Caco-2 (cell line): ENCODE results near the gene TGFBR2. TPM values are rescaled to one million over a fixed set of nuclear protein-coding genes. Genes with fewer than 3 reads are reported as not detected.

ENCODE experiments used
- BruUV-seq: library from RNA; stranded (reverse); fragments of 400-500 nt; replicated peaks from 2 replicates; lab custom pipeline; 2021; lab: Mats Ljungman, UMichigan
- CTCF ChIA-PET: fragments of 300-600 bp; sonication (Branson Sonifier 250); formaldehyde crosslinking; loops from one replicate; lab custom pipeline; 2022; ENCODE audit warnings: antibody characterized with exemption; lab: Charles Lee
- POLR2A ChIA-PET: fragments of 300-600 bp; sonication (Branson Sonifier 250); formaldehyde crosslinking; loops from one replicate; lab custom pipeline; 2022; ENCODE audit warnings: antibody characterized with exemption; lab: Charles Lee
- DNase-seq, 2 experiments: peaks; one replicate each; pipeline versions ENCODE4 v3.0.0 to v3.0.0-alpha.2; 2020 to 2022
- H3K27me3 ChIP-seq: replicated peaks from 2 replicates; pipeline ENCODE4 v1.6.0; 2011; ENCODE audit warnings: low read length; ENCODE audit not compliant: control insufficient read depth, insufficient read depth
- H3K36me3 ChIP-seq: 2 replicates; pipeline ENCODE4 v1.5.1; 2011; ENCODE audit warnings: low read length; ENCODE audit not compliant: control insufficient read depth, insufficient read depth
- H3K4me1 ChIP-seq: fragments of 250-450 bp; sonication (Bioruptor Pico); 2 replicates; pipeline ENCODE4 v1.5.1; 2020; ENCODE audit warnings: mild to moderate bottlenecking
- H3K4me3 ChIP-seq: 2 replicates; pipeline ENCODE4 v1.5.1; 2011; ENCODE audit warnings: low read depth, mild to moderate bottlenecking, control low read depth, low read length
- H3K9me3 ChIP-seq: fragments of 250-450 bp; sonication (Bioruptor Pico); 2 replicates; pipeline ENCODE4 v1.5.1; 2020; ENCODE audit warnings: mild to moderate bottlenecking, moderate library complexity
- H3K27ac Mint-ChIP-seq: one replicate; pipeline ENCODE4 v1.8.0; 2022; ENCODE audit warnings: mixed read lengths; ENCODE audit not compliant: unreplicated experiment
- H3K27me3 Mint-ChIP-seq: one replicate; pipeline ENCODE4 v1.8.0; 2022; ENCODE audit warnings: mixed read lengths; ENCODE audit not compliant: insufficient read depth, unreplicated experiment
- H3K36me3 Mint-ChIP-seq: one replicate; pipeline ENCODE4 v1.8.0; 2022; ENCODE audit warnings: mild to moderate bottlenecking, mixed read lengths; ENCODE audit not compliant: insufficient read depth, unreplicated experiment
- H3K4me1 Mint-ChIP-seq: one replicate; pipeline ENCODE4 v1.8.0; 2022; ENCODE audit warnings: low read depth, mixed read lengths; ENCODE audit not compliant: unreplicated experiment
- H3K4me3 Mint-ChIP-seq: one replicate; pipeline ENCODE4 v1.8.0; 2022; ENCODE audit warnings: mild to moderate bottlenecking, moderate library complexity, mixed read lengths; ENCODE audit not compliant: unreplicated experiment
- H3K9me3 Mint-ChIP-seq: one replicate; pipeline ENCODE4 v1.8.0; 2022; ENCODE audit warnings: mixed read lengths; ENCODE audit not compliant: unreplicated experiment
- CTCF ChIP-seq, 2 experiments: fragments of 200-600 bp in 1 of 2; IDR thresholded peaks; 1 replicate in 1 of 2; 2 replicates in 1 of 2; pipeline versions ENCODE4 v1.5.1 to v1.8.0; 2011 to 2022; ENCODE audit warnings: antibody characterized with exemption in 1 of 2, control low read depth in 1 of 2, inconsistent platforms in 1 of 2, low read depth in 1 of 2, low read length in 1 of 2, mild to moderate bottlenecking in 1 of 2, moderate library complexity in 1 of 2; ENCODE audit not compliant: insufficient read depth in 1 of 2, severe bottlenecking in 1 of 2, unreplicated experiment in 1 of 2
- intact Hi-C: fragments of 100-400 bp; cut with micrococcal nuclease; formaldehyde crosslinking; loops from one replicate; pipeline ENCODE4 v1.10.0; 2022; ENCODE audit not compliant: unreplicated experiment
- total RNA-seq: library from RNA; stranded (reverse); gene quantifications from 2 replicates; pipeline ENCODE4 v1.2.3, GENCODE V29; 2022

The TGFBR2 gene
- total RNA-seq, 1 experiment from 2014 or later: 40.5 TPM

- H3K9me3 ChIP-seq: no peaks in the 10 kb centered on the region
- ChIA-PET CTCF (no interaction called here), POLR2A (no interaction called here)
- Mint-ChIP-seq H3K4me1 (peaks cover 35% of the 10 kb centered on the region), H3K36me3 (peaks cover 74% of the 10 kb centered on the region), H3K27ac (peak overlapping the region; percentile 93), H3K4me3 (peak overlapping the region; percentile 55), H3K27me3 (no peaks in the 10 kb centered on the region), H3K9me3 (no peaks in the 10 kb centered on the region)
- peaks cover 74% of the 10 kb centered on the region for H3K4me1 ChIP-seq
- no TSS peak for BruUV-seq
- H3K36me3 ChIP-seq: no peaks in the 10 kb centered on the region; the same call in none of the 2 replicates
- DNase-seq: peak; percentile 75 to 81
- intact Hi-C loops: loop anchor here (1.0 to 10.0 kb wide), 8 partner anchors 19 to 581 kb away; partner anchors contain the start of gene TGFBR2
- no peak for TF ChIP-seq CTCF (IDR thresholded peaks at IDR 0.05; ENCODE audit: insufficient read depth in 1 of 2, low read depth in 1 of 2, low read length in 1 of 2, severe bottlenecking in 1 of 2, unreplicated experiment in 1 of 2)
- no peaks in the 10 kb centered on the region for H3K27me3 ChIP-seq
- no peak overlapping the region for H3K4me3 ChIP-seq
Measured at GRCh38 chr3:30625541-30626438, 19.4 kb downstream of the TGFBR2 start.

GRCh38 chr3:30626443-30627180 is 20.2 kb downstream of the TGFBR2 start:
- no peaks in the 10 kb centered on the region for H3K9me3 Mint-ChIP-seq
- TSS peak; percentile 20 for BruUV-seq
- Histone ChIP-seq H3K4me3 (no peak overlapping the region), H3K9me3 (no peaks in the 10 kb centered on the region), H3K4me1 (peaks cover 77% of the 10 kb centered on the region), H3K36me3 (no peaks in the 10 kb centered on the region; the same call in none of the 2 replicates), H3K27me3 (no peaks in the 10 kb centered on the region)
- ChIA-PET CTCF (no interaction called here), POLR2A (no interaction called here)
- TF ChIP-seq CTCF (IDR thresholded peaks at IDR 0.05; ENCODE audit: insufficient read depth in 1 of 2, low read depth in 1 of 2, low read length in 1 of 2, severe bottlenecking in 1 of 2, unreplicated experiment in 1 of 2): no peak
- intact Hi-C loops: loop anchor here (1.0 to 10.0 kb wide), 8 partner anchors 20 to 582 kb away; partner anchors contain the start of gene TGFBR2
- peaks cover 35% of the 10 kb centered on the region for H3K4me1 Mint-ChIP-seq
- H3K27me3 Mint-ChIP-seq: no peaks in the 10 kb centered on the region
- H3K4me3 Mint-ChIP-seq: peak overlapping the region; percentile 55
- peak overlapping the region; percentile 93 for H3K27ac Mint-ChIP-seq
- H3K36me3 Mint-ChIP-seq: peaks cover 78% of the 10 kb centered on the region
- no peak for DNase-seq
